ENCODE measurements around the gene LRRN3.

Gene LRRN3

DNA sequence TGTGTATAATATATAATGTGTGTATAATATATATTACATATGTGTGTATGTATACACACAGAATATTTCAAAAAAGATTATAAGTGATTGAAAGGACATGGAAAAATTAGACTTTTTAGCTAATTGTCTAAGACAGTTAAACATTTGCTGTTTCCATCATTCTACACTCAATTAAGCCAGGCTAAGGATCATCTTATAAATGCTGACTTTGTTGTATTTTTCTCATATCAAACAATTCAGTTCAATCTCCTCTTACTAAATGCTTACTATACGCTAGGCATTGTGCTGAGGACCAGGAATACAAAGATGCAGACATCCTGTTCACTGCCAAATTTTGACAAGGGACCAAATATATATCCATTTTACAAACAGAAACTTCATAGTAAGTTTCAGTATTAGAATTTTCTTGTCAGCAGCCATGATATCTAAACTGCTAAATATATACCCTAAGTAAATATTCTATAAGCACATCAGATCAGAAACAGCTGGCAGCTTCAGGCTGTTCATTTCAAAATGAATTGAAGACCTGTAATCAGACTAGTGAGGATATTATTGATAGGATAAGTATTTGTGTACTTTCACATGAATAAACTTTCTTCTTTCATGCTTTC lies 10.3 kb upstream of the LRRN3 start:
- DNase-seq = no peak

DNA sequence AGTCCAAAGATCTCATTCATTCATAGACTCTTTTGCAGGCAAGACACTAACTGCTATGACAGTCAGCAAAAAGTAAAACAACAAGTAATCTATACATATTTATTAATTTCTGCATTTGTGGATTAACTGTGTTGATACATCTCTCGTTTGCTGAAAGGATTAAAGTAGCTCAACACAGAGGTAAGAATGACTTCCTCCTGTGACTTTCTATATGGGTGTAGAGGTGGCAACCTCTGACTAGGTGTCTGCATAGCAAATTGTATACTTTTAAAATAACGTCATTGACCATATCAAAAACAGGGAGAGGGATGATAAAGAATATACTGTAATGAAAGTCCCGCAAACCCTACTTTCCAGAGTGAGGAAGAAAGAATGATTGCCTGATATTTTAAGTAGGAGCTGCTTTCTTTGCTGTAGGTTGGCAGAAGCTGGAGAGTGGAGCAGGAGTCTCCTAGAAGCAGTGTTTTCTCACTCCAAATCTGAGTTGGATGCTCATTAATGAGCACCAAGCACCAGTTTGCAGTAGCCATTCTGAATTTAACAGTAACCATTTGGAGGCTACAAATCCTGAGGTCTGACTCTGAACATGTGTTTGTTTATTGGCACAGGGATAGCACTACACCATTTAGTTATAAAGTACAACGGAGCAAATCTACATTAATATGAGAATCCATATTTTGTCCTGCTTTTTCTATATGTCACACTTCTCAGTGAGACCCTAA lies 9.2 kb upstream of the LRRN3 start:
- no peak for DNase-seq

DNA sequence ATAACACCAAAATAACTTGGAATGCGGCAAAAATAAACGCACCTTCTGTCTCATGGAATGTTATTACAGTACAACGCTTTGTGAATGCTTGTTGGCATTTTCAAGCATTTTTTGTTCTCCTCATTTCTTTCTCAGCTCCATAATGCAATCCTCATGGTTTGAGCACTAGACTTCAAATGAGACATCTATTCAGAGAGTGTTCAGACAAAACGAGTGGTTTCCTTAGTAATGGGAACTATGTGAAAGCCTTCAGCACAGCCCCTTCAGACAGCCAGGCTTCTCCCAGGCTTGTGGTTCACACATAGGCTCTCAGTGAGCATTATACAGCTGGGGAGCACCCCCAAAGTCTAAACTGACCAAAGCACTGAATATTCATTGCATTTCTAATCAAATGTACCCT lies 8.6 kb upstream of the LRRN3 start:
- no peak for DNase-seq

DNA sequence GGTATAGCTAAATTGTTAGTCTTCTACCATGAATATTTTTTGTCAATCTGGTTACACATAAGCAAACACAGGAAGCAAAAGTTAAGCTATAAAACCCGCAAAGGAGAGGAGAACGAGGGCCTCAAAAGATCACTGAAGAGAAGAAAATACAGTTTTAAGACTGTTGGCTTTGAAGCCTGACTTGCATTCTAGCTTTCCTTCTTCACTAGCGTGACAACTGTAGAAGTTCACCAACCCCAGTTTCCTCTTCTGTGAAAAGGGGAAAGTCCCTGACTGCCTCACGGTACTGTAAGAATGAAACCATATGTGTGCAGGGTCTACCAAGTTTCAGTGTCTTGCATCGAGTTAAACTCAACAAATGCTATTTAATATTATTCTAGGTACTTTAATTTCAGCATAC lies 7.5 kb upstream of the LRRN3 start:
- peak; percentile 78 for DNase-seq

DNA sequence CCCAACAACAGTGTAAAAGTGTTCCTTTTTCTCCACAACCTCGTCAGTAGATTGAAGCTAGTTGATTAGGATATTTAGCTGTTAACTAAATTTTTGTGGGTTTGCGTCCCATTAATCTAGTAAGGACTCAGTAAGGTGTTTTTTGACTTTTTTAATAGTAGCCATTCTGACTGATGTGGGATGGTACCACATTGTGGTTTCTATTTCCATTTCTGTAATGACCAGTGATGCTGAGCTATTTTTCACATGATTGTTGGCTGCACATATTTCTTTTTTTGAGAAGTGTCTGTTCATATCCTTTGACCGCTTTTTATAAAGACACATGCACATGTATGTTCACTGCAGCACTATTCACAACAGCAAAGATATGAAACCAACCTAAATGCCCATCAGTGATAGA lies 5.6 kb upstream of the LRRN3 start:
- no peak for DNase-seq

DNA sequence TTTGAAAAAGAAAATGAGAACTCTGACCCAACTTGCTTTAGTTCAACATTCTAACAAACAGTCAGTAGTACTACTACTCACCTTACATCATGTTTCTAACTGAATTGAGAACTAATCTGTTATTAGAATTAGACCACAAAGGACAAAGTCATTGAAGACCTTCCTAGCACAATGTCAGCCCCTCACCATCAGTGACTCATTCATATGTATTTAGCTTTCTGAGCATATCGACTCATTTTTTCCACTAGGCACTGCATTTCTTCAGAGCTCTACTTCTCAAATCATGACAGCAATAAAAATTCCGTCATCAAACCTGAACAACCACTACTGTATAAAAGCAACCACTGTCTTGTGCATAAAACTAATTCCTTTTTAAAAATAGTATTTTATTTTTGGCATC lies 4.4 kb upstream of the LRRN3 start:
- no peak for DNase-seq

DNA sequence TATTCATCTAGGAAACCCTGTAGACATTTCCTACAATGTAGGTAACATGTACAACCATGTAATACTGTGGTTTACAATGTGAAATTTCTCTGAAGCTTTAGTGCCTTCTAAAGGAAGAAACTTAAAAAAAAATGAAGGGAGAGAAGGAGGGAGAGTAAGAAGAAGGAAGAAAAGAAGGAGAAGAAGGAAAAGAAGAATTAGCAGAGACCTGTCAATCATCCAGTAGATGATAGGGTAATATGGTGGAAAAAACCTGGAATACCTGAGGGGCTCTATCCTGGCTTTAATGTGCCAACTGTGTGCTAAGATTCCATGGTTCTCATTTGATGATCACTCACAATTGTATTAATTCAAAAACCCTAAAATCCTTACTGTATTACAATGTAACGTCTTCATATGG lies 2.6 kb upstream of the LRRN3 start:
- DNase-seq = no peak

DNA sequence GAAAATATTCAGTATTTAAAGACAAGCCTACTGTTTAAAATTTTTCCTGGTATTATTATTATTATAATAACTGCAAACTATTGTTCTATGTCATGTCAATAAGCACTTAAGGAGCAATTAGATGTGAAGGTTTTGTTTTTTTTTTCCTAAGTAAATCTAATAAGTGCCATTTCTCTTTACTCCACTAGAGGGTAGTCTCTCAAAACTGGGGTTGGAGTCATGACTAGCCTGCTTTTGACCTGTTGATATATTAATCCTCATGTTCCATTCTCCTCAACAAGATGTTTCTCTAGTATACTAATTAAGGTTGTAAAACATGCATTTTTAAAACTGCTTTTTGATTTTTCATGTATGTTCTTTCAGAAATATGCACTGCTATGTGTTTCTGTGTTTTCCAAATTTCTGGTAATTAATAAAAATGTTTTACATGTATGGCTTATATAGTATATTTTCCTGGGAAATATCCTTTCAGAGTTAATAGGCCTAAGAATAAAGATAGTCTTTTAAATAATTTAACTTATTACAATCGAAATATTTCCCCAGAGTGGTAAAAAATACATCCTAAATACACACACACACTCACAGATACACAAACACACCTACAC lies 1.0 kb upstream of the LRRN3 start:
- DNase-seq = peak; percentile 32

DNA sequence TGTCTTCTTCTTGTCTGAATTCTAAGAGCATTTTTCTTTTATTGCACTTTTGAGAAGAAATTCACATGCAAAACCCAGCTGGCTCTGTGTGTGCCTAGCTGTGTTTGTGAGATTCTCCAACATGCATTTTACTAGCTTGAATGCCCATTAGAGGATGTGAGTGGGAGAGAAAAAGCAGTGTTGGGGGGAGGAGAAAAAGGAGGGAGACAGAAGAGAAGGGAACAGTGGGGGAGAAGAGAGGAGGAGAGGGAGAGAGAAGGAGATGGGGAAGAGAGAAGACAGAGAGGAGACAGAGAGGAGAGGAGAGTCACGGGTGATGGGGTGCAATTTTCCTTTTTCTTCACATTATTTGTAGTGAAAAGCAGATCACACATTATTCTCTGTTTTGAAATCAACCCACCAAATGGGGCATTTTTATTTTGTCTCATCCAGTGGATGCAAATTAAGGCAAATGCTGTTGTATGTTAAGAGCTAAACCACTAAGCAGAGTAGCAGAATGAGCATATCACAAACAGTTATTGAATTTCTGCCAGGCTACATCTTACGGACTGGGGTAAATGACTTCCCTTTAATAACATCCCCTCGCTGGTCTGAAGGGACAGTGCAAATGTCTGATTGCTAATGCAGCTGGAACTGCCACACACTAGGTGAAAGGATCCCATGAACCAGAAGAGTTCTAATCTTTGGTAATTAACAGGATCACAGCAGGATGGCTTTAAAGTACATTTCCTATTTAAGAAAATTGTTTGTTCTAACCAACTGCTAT lies 849 bp downstream of the LRRN3 start:
- no peak for DNase-seq

DNA sequence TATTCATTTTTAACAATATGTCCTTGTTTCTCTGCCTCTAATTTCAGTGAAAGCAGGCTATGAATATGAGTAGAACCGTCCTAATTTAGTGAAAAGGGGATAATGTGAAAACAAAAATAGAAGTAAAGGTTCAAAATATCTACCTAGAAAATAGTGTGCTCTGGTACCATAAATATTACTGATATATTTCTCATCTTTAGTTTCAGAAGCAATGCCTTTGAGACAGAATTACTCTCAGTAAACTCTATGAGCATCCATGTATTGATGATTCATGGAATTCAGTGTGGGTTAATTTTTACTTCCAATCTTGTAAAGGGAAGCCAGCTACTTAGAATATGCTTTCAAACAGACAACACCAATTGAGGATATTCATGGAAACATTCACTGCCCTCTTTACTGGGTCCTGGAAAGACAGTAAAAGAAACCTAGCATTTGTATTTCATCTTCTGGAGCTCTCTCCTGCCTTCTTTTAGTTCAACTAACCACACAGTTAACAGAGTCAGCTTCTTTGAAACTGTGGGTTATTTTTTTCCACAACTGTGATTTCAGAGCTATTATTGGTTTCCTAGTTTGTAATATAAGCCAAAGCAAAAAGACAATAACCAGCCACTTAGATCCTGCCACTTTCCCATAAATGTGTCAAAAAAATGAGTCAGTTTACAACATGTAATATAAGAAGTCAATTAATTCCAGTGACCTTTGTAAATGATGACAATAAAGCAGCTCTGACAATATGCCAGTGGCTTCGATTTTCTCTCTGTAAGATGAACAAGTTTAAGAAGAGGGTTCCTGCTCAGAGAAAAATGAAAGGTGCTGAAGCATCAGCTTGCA lies 1.7 kb downstream of the LRRN3 start:
- no peak for DNase-seq

DNA sequence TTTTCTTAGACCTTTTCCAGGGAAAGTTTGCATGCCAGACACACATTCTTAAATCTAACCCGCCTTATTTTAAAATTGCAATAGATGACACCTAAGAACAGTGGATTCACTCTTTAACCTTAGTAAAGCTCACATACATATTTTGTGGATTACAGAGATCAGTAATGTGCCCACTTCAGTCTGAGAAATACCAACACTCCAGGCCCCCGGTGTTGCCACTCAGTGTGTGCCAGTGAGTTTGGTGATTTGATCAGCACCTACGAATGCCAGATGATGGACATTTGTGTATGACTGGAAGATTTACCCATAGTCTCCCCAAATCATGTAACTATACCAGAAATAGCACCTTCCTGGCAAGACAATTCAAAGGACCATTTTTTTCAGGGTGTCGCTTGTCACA lies 2.6 kb downstream of the LRRN3 start:
- no peak for DNase-seq

DNA sequence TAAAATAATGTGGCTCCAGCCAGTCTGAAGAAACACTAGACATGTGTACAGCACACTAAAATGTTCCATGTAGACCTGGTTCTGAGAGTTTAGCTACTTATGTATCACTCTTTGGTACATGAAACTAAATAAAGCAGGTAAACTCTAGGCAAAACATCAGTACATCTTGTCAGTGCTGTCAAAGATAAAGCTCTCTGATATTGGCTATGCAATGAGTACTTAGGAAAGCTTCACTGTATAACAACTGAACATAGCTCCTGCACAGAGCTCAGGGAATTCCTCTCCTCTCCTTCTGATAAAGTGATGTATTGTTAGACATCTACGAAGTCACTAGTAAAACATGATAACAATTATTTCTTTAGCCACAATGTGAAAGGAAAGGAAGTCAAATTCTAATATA lies 3.5 kb downstream of the LRRN3 start:
- DNase-seq = no peak

DNA sequence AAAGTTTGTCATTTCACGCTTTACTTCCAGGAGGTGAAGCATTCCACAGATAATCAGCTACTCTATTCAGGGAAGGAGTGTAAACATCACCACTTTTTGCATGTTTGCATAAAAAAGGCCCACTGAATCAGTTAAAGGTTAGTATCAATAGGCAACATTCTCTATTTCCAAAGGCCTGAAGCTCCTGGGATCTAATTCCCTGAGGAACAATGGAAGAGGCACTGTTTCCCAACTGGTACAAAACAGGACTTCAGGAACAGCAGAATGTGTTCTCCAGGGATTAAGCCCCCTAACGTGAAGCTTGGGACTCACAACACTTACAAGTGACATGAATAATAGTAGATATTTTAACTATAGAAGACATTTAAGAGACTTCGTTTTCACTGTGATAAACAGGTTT lies 6.1 kb downstream of the LRRN3 start:
- DNase-seq = no peak

DNA sequence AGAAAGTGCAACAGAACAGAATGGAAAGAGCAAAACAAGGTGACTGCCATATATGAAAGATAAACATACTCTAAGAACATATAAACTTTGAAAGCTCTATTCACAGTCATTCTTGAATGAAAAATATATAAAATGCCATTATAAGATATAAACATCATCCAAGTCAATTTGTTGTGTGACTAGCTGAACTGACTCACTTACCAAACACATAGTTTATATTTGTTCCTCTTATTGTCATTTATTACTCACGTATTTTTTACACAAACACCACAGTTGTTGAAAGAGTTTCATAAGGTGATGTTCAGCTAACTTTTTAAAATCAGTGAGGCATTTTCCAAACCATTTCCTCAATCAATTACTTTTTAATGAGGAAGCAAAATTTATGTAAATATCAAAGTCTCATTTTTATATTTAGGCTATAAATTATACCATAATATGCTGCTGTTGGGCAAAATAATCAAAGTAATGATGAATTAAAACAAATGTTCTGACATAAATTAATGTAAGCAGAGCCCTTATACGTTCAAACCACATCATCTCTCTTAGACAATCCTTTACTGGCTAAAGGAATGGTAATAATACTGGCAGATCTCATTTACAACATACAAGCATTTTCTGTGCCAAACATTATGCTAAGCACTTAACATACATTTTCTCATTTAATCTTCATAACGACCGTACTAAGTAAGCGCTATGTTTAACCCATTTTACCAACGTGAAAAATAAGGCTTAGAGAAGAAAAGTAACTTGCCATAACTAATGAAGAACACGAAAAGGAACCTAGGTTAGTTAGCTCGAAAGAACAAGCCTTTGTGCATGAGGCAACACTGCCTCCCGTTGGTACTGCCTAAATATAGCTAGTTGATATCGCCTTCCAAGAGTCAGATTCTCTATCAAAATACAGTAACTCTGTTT lies 7.3 kb downstream of the LRRN3 start:
- peak; percentile 43 for DNase-seq

DNA sequence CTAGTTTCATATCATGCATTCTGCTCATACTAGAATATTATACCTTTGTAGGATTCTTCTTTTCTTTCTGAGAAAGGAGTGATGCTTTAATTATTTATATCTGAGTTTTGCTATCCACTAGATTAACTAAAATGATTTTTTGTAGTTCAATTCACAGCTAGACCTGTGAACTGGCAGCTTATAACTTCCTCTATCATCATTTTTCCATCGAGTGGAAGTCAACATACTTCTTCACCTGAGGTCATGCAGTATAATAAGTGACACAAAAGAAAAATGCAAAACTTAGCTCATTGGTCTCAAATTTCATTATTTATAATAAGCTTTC lies 8.0 kb downstream of the LRRN3 start:
- DNase-seq = no peak

DNA sequence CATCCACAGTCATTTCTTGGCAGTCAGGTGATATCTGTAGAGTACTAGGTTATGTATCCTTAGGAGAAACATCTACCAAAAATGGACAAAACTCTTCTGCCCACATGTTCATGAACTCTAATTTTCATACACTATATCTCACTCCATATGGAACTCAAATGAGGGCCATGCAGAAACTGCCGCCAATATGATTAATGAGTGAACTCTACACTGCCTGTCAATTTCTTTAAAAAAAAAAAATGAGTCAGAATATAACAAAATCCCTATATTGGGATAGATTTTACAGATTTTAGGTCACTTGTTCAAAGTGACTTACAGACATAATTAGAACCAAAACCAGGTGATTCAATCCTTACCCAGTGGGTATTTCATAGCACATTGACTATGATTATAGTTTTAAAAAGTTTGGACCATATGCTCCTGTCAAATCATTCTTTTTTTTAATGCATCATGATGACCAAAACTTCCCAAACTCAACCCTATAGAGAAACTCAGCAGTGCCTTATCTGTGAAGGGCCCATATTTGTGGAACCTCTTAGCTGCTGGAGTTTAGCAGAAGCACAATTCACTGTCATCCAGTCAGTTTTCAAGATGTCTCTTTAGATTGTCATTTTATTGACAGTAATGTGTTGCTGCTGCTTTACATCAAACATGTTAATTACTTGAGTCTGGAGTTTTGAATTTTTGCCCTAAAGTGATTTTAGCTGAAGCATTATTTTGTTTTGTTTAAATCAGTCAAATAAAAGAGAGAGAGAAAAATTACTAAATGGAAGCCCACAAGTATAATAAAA lies 11.1 kb downstream of the LRRN3 start:
- no peak for DNase-seq

DNA sequence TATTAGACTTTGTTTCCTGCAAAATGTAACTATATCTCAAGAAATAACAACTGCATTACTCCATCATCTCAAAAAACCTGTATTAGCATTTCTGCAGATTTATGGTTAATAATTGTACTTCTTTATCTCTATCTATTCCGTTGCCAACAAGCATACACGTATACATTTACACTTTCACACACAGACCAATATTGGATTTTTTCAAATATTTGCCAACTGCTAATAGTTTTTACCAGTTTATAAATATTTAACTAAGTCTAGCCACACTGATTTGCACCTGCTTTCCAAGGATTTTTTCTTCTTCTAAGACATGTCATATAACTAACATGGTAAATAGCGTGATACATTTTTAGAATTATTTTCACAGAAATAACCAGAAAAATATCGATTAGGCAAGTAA lies 12.2 kb downstream of the LRRN3 start:
- DNase-seq = no peak

DNA sequence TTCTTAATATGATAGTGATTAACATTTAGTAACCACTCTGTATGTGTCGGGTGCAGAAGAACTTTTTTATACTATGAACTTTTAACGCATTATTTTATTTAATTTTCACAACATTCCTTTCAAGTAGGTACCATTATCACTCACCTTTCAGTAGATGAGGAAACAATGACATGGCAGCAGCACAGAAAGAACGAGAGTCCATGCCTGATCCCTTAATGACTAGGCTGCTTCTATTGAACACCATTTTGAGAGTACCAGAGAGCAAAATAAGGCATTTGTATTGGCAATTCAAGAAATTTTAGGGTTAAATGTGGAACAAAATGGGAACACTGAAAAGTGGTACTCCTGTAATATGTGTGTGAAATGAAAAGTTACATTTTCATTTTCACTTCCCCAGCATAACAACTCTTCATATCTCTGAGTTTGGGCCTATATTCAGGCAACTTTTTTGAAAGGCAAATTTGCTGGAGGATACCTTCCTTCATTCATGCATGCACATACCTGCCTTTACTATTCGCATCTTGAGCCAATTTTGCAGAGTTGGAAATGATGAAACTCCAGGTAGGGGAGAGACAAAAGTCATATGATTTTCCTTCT lies 12.8 kb downstream of the LRRN3 start:
- no peak for DNase-seq

DNA sequence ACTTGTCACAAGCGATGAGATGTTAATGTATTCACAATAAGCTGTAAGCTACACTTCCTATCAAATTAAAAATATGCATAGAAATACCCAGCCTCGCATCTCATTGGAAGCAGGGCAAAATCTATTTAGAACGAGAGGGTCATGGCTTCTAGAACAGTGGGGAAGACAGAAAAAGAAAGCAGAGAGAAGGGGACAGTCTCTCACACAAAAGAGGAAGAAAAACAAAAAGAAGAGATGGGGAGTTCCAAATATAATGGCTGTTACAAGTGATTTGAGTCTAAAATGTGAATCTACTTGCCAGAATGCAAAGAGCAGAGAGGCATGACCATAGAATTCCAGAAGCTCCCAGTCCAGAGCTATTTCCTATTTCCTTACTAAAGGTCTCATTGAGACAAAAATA lies 13.8 kb downstream of the LRRN3 start:
- no peak for DNase-seq

DNA sequence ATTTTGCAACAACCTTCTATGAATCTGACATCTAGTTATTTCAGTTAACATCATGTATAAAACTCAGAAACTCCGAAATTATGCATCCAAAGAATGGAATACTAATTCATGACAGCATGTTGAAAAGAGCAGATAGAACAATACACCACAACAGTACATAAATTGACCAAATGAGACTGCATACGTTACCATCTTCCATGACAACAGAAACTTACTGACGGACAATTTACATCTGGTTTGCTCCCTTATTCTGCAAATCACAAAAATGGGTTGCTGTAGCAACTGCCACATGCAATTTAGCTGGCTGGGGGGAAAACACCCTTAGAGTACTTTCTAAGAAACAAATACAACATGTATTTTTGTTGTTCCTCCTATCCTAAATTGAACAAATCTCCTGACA lies 14.3 kb downstream of the LRRN3 start:
- DNase-seq = no peak

DNA sequence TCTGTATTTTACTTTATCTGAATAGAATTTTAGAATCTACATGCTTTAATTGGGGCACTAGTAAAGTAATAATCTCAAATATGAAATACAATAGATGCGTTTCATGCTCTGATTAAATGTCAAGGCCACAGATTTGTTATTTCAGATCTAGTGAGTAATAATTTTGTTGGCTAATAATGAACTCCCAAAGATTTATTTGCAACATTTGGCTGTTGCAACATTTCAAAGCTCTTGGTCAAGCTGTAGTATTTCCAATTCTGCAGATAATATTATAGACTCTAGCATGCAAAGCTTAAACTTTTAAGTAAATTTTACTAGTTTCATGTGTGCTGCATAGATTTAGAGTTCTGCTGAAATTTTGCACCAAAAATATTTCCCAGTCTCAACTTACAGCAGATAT lies 16.7 kb downstream of the LRRN3 start:
- DNase-seq = no peak

All from CD4-positive, alpha-beta T cell treated with Interleukin-4 for 4 hours (primary cell).